NCI-H1694 treated with DMSO at 0.1 percent for 48 hours (cell line): ENCODE measurements around the gene PARP14.
"Not testable (repeated sequence)": the region's sequence is repeated elsewhere in the genome, so short reads cannot be mapped to it uniquely, and the experiment has no call there.

ENCODE experiments used
- DNase-seq: peaks from one replicate; lab custom pipeline; 2025; lab: John Stamatoyannopoulos, UW

The PARP14 gene

GRCh38 chr3:122719273-122719921 is 38.8 kb downstream of the PARP14 start:
- DNase-seq: no peak

- DNase-seq: no peak
These were observed 44.5 kb downstream of the PARP14 start for GRCh38 chr3:122725106-122725505.

- no peak for DNase-seq
These were observed 46.7 kb downstream of the PARP14 start for GRCh38 chr3:122727294-122727693.

GRCh38 chr3:122727766-122728165 is 47.1 kb downstream of the PARP14 start:
- DNase-seq: no peak

GRCh38 chr3:122728186-122728585 is 47.5 kb downstream of the PARP14 start:
- DNase-seq: no peak

- no peak for DNase-seq
These were observed 48.3 kb downstream of the PARP14 start for GRCh38 chr3:122728756-122729514.

GRCh38 chr3:122730240-122730639 is 49.6 kb downstream of the PARP14 start:
- DNase-seq: no peak

GRCh38 chr3:122732682-122733525 is 52.3 kb downstream of the PARP14 start:
- not testable (repeated sequence) for DNase-seq

GRCh38 chr3:122739172-122739571 is 58.5 kb downstream of the PARP14 start:
- DNase-seq: no peak

- no peak for DNase-seq
These were observed 61.6 kb downstream of the PARP14 start for GRCh38 chr3:122742234-122742633.

GRCh38 chr3:122743581-122744120 is 63.0 kb downstream of the PARP14 start:
- no peak for DNase-seq

GRCh38 chr3:122745369-122746021 is 64.9 kb downstream of the PARP14 start:
- DNase-seq: no peak

- DNase-seq: not testable (repeated sequence)
These were observed 66.7 kb downstream of the PARP14 start for GRCh38 chr3:122747295-122747694.

GRCh38 chr3:122748347-122748746 is 67.7 kb downstream of the PARP14 start:
- DNase-seq: no peak

- no peak for DNase-seq
These were observed 74.3 kb downstream of the PARP14 start for GRCh38 chr3:122754929-122755328.

GRCh38 chr3:122755491-122755890 is 74.9 kb downstream of the PARP14 start:
- no peak for DNase-seq

- DNase-seq: no peak
These were observed 78.4 kb downstream of the PARP14 start for GRCh38 chr3:122758877-122759560.

- no peak for DNase-seq
These were observed 80.0 kb downstream of the PARP14 start for GRCh38 chr3:122760453-122761271.

GRCh38 chr3:122766430-122766829 is 85.8 kb downstream of the PARP14 start:
- no peak for DNase-seq
